Measurements from ENCODE around the gene TPST1. TPM values are rescaled to one million over a fixed set of nuclear protein-coding genes. Genes with fewer than 3 reads are reported as not detected.
"Not testable (repeated sequence)": the region's sequence is repeated elsewhere in the genome, so short reads cannot be mapped to it uniquely, and the experiment has no call there.

TPST1 gene
- total and polyA plus RNA-seq, 4 experiments from 2014 or later: 0.24 to 1.2 (median 0.98) TPM

GRCh38 chr7:66323114-66323796, 118.1 kb downstream of the TPST1 start:
- DNase-seq: no peak
- Mint-ChIP-seq H3K9me3 (peaks cover 2 to 22% (median 9%) of the 10 kb centered on the region in 8 donors), H3K27ac (no peak overlapping the region), H3K4me3 (no peak overlapping the region), H3K36me3 (no peaks in the 10 kb centered on the region), H3K27me3 (peaks cover 4 to 6% of the 10 kb centered on the region in 2 donors), H3K4me1 (no peaks in the 10 kb centered on the region)
- ChIA-PET CTCF (ENCODE audit: partially characterized antibody) (no interaction called here), POLR2A (ENCODE audit: partially characterized antibody) (no interaction called here)
- H3K27me3 ChIP-seq (ENCODE audit: insufficient read depth, low read length): no peaks in the 10 kb centered on the region
- H3K9me3 ChIP-seq (ENCODE audit: control insufficient read depth in 1 of 2, low read length in 2 of 2): no peaks in the 10 kb centered on the region
- H3K4me1 ChIP-seq (ENCODE audit: insufficient read depth, low read length): no peaks in the 10 kb centered on the region
- no peak overlapping the region for H3K4me3 ChIP-seq (ENCODE audit: low read length in 2 of 2)
- no peaks in the 10 kb centered on the region for H3K36me3 ChIP-seq (ENCODE audit: insufficient read depth, low read length)
- H3K27ac ChIP-seq (ENCODE audit: low read depth, low read length): no peak overlapping the region
- intact Hi-C loops (cut with micrococcal nuclease): no loop called here

GRCh38 chr7:66324985-66325384, 119.9 kb downstream of the TPST1 start:
- H3K36me3 Mint-ChIP-seq; H3K9me3 ChIP-seq (ENCODE audit: control insufficient read depth in 1 of 2, low read length in 2 of 2); H3K27ac Mint-ChIP-seq; intact Hi-C loops (cut with micrococcal nuclease); H3K4me1 Mint-ChIP-seq; H3K27ac ChIP-seq (ENCODE audit: low read depth, low read length); H3K27me3 ChIP-seq (ENCODE audit: insufficient read depth, low read length); H3K4me3 Mint-ChIP-seq; CTCF ChIA-PET (ENCODE audit: partially characterized antibody); H3K4me3 ChIP-seq (ENCODE audit: low read length in 2 of 2); H3K27me3 Mint-ChIP-seq; POLR2A ChIA-PET (ENCODE audit: partially characterized antibody); H3K4me1 ChIP-seq (ENCODE audit: insufficient read depth, low read length); DNase-seq; H3K36me3 ChIP-seq (ENCODE audit: insufficient read depth, low read length): not testable (repeated sequence)
- H3K9me3 Mint-ChIP-seq: peaks cover 2 to 22% (median 9%) of the 10 kb centered on the region in 8 donors

DNA sequence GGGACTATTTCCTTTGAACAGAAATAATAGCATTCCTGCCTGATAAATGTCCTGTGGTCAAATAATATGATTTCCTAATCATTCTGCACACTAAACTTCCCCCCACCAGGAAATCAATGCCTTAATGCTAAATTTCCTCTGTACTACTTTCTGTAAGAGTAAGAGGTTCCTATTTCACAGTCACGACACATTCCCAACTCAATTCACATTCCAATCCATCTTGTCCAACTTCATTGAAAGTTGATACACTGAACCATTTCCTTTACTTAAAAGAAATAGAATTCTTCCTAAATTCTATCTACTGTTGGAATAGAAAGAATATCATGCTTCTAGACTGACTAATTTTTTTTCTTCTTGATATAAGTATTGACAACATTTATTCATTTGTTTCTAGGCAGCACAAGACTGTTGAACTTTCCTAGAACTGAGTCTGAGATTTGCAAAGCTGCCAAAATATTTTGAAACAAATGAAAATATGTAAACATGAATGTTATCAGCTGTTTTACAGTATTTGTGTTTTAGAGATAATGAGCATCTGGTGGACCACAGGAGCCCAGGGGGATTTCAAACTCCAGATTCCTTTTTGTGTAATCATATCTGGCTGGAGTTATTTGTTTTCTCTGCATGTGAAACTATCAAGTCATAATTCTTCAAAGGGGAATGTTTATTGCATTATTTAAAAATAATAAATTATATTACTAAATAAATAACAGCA, 121.5 kb downstream of the TPST1 start:
- H3K36me3 Mint-ChIP-seq: no peaks in the 10 kb centered on the region
- no peak overlapping the region for H3K4me3 Mint-ChIP-seq
- Histone ChIP-seq H3K27me3 (ENCODE audit: insufficient read depth, low read length) (no peaks in the 10 kb centered on the region), H3K36me3 (ENCODE audit: insufficient read depth, low read length) (no peaks in the 10 kb centered on the region), H3K4me3 (ENCODE audit: low read length in 2 of 2) (no peak overlapping the region), H3K27ac (ENCODE audit: low read depth, low read length) (no peak overlapping the region), H3K4me1 (ENCODE audit: insufficient read depth, low read length) (no peaks in the 10 kb centered on the region), H3K9me3 (ENCODE audit: control insufficient read depth in 1 of 2, low read length in 2 of 2) (no peaks in the 10 kb centered on the region)
- ChIA-PET POLR2A (ENCODE audit: partially characterized antibody) (no interaction called here), CTCF (ENCODE audit: partially characterized antibody) (interaction anchor here (1.1 kb wide), 1 partner anchor 23 kb away, joined by 3 read pairs; no protein-coding TSS in a partner anchor)
- H3K27ac Mint-ChIP-seq: no peak overlapping the region
- no peak for DNase-seq
- intact Hi-C loops (cut with micrococcal nuclease): no loop called here
- H3K9me3 Mint-ChIP-seq: peaks cover 0 to 10% (median 6%) of the 10 kb centered on the region in 8 donors
- H3K4me1 Mint-ChIP-seq: no peaks in the 10 kb centered on the region
- H3K27me3 Mint-ChIP-seq: peaks cover 7% of the 10 kb centered on the region in 2 donors

GRCh38 chr7:66330961-66331360, 125.8 kb downstream of the TPST1 start:
- no peaks in the 10 kb centered on the region for H3K9me3 ChIP-seq (ENCODE audit: control insufficient read depth in 1 of 2, low read length in 2 of 2)
- Mint-ChIP-seq H3K9me3 (peaks cover 0 to 19% (median 9%) of the 10 kb centered on the region in 8 donors), H3K27ac (no peak overlapping the region), H3K36me3 (no peaks in the 10 kb centered on the region), H3K4me1 (no peaks in the 10 kb centered on the region), H3K27me3 (peaks cover 3 to 4% of the 10 kb centered on the region in 2 donors), H3K4me3 (no peak overlapping the region)
- no peak for DNase-seq
- ChIA-PET POLR2A (ENCODE audit: partially characterized antibody) (no interaction called here), CTCF (ENCODE audit: partially characterized antibody) (no interaction called here)
- intact Hi-C loops (cut with micrococcal nuclease): no loop called here
- no peaks in the 10 kb centered on the region for H3K4me1 ChIP-seq (ENCODE audit: insufficient read depth, low read length)
- H3K4me3 ChIP-seq (ENCODE audit: low read length in 2 of 2): no peak overlapping the region
- H3K36me3 ChIP-seq (ENCODE audit: insufficient read depth, low read length): no peaks in the 10 kb centered on the region
- no peaks in the 10 kb centered on the region for H3K27me3 ChIP-seq (ENCODE audit: insufficient read depth, low read length)
- H3K27ac ChIP-seq (ENCODE audit: low read depth, low read length): no peak overlapping the region

- Histone ChIP-seq H3K9me3 (ENCODE audit: control insufficient read depth in 1 of 2, low read length in 2 of 2) (no peaks in the 10 kb centered on the region), H3K4me1 (ENCODE audit: insufficient read depth, low read length) (no peaks in the 10 kb centered on the region), H3K36me3 (ENCODE audit: insufficient read depth, low read length) (no peaks in the 10 kb centered on the region), H3K4me3 (ENCODE audit: low read length in 2 of 2) (no peak overlapping the region), H3K27me3 (ENCODE audit: insufficient read depth, low read length) (no peaks in the 10 kb centered on the region), H3K27ac (ENCODE audit: low read depth, low read length) (no peak overlapping the region)
- ChIA-PET CTCF (ENCODE audit: partially characterized antibody) (no interaction called here), POLR2A (ENCODE audit: partially characterized antibody) (no interaction called here)
- Mint-ChIP-seq H3K27ac (no peak overlapping the region), H3K36me3 (peaks cover 5 to 7% of the 10 kb centered on the region in 2 donors), H3K4me3 (no peak overlapping the region), H3K4me1 (no peaks in the 10 kb centered on the region), H3K27me3 (peaks cover 3 to 5% of the 10 kb centered on the region in 2 donors), H3K9me3 (peaks cover 5 to 28% (median 17%) of the 10 kb centered on the region in 8 donors)
- DNase-seq: no peak
- intact Hi-C loops (cut with micrococcal nuclease): no loop called here
Observed at GRCh38 chr7:66331883-66332282, 126.7 kb downstream of the TPST1 start.

GRCh38 chr7:66333443-66333842, 128.3 kb downstream of the TPST1 start:
- ChIA-PET CTCF (ENCODE audit: partially characterized antibody) (no interaction called here), POLR2A (ENCODE audit: partially characterized antibody) (no interaction called here)
- H3K36me3 Mint-ChIP-seq: peaks cover 6 to 9% of the 10 kb centered on the region in 2 donors
- no peaks in the 10 kb centered on the region for H3K4me1 ChIP-seq (ENCODE audit: insufficient read depth, low read length)
- peaks cover 3 to 5% of the 10 kb centered on the region in 2 donors for H3K27me3 Mint-ChIP-seq
- H3K27ac ChIP-seq (ENCODE audit: low read depth, low read length): no peak overlapping the region
- no peak overlapping the region for H3K27ac Mint-ChIP-seq
- H3K4me3 ChIP-seq (ENCODE audit: low read length in 2 of 2): no peak overlapping the region
- no peaks in the 10 kb centered on the region for H3K36me3 ChIP-seq (ENCODE audit: insufficient read depth, low read length)
- no peaks in the 10 kb centered on the region for H3K27me3 ChIP-seq (ENCODE audit: insufficient read depth, low read length)
- H3K9me3 ChIP-seq (ENCODE audit: control insufficient read depth in 1 of 2, low read length in 2 of 2): no peaks in the 10 kb centered on the region
- no peak for DNase-seq
- no peak overlapping the region for H3K4me3 Mint-ChIP-seq
- no peaks in the 10 kb centered on the region for H3K4me1 Mint-ChIP-seq
- H3K9me3 Mint-ChIP-seq: peaks cover 5 to 41% (median 29%) of the 10 kb centered on the region in 8 donors
- intact Hi-C loops (cut with micrococcal nuclease): no loop called here

DNA sequence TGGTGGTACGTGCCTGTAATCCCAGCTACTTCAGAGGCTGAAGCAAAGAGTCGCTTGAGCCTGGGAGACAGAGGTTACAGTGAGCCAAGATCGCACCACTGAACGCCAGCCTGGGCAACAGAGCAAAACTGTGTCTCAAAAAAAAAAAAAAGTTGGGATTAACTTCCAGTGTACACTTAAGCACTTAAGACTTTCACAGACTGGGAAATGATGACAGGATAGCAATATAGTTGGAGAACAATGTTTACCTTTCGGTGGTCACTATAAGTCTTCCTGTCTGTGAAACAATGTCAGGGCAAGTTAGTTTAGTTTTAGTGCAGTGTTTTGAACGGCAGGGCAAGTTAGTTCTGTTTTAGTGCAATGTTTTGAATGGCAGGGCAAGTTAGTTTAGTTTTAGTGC, 130.2 kb downstream of the TPST1 start:
- no peak overlapping the region for H3K27ac Mint-ChIP-seq
- no peak for DNase-seq
- H3K9me3 Mint-ChIP-seq: peaks cover 8 to 58% (median 38%) of the 10 kb centered on the region in 8 donors
- Histone ChIP-seq H3K4me1 (ENCODE audit: insufficient read depth, low read length) (no peaks in the 10 kb centered on the region), H3K36me3 (ENCODE audit: insufficient read depth, low read length) (no peaks in the 10 kb centered on the region), H3K27ac (ENCODE audit: low read depth, low read length) (no peak overlapping the region), H3K27me3 (ENCODE audit: insufficient read depth, low read length) (no peaks in the 10 kb centered on the region), H3K9me3 (ENCODE audit: control insufficient read depth in 1 of 2, low read length in 2 of 2) (no peaks in the 10 kb centered on the region), H3K4me3 (ENCODE audit: low read length in 2 of 2) (no peak overlapping the region)
- H3K4me1 Mint-ChIP-seq: no peaks in the 10 kb centered on the region
- CTCF ChIA-PET (ENCODE audit: partially characterized antibody): no interaction called here
- intact Hi-C loops (cut with micrococcal nuclease): no loop called here
- H3K4me3 Mint-ChIP-seq: no peak overlapping the region
- H3K27me3 Mint-ChIP-seq: peaks cover 1 to 4% of the 10 kb centered on the region in 2 donors
- H3K36me3 Mint-ChIP-seq: peaks cover 6 to 9% of the 10 kb centered on the region in 2 donors
- POLR2A ChIA-PET (ENCODE audit: partially characterized antibody): no interaction called here

Measured in CD4-positive, alpha-beta memory T cell (primary cell).